COLO668 (cell line): ENCODE results near the gene TEX2.

Experiments used
- DNase-seq: peaks from one replicate; lab custom pipeline; 2025; ENCODE audit not compliant: unreplicated experiment; lab: John Stamatoyannopoulos, UW

Gene TEX2

DNA sequence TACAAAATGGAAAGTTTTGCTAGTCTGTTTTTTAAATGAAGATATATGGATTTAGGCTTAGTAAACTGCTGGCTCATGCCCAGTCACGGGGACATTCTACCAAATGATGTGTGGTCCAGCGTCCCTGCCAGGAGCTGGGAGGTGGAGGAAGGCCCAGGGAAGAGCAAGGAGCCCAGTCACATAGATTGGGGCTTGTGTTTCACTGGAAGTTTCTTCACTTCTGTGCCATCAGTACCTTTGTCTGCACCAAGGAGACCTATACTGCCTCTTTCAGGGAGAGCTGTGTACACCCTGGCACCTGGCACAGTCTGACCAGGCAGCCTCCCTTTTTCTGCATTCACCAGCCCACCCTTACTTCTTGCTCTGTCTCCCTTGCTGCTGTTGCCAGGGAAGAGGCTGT, 100.5 kb downstream of the TEX2 start:
- no peak for DNase-seq

DNA sequence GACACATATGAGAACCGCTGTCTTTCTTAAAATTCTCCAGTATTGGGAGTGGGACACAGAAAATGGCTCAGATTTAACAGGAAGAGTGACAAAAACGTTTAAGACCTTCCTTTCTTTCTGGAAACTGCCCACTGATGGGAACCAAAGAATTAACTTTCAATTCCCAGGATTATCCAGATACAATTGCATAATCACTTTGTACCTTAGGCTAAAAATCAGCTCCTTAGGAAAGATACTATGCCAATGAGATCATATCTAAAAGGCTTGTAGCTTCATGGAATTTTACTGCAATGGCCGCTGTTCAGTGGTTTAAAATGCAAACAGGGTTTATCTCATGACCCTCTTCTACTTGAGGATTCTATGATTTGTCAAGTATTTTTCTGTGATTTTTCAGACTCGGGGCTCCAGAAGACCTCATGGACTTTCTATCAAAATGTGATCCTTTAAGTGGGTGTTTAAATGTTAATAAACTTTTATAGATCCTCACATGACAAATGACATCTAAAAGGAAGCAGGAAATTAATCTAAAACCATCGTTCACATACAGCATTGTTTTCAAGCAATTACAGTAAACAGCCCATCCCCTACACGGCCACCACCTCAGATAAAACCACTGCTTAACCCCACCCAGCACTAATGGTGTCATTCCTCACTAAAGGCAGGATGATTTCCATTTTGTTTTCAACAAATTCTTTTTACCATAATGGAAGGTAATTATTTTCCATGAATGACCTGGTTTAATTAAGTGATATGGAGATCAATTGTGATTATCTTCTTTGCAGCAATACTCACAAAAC, 101.5 kb downstream of the TEX2 start:
- no peak for DNase-seq

DNA sequence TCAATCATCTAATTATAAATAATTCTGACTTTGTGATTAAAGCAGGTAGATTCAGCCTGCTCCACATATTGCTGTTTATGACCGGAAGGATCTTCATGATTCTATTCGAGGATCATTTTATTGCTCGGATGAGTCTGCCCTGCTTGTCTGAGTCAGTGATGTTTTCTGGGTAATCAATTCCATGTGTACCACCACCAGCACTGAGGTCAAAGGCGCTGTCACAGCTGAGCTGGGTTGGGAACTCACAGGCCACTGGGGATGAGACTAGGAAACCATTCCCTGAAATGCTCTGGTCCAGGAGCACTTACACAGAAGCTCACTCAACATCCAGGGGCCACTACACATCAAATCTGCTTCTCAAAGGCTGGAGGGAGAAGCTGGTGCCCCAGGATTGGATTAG, 102.7 kb downstream of the TEX2 start:
- no peak for DNase-seq

DNA sequence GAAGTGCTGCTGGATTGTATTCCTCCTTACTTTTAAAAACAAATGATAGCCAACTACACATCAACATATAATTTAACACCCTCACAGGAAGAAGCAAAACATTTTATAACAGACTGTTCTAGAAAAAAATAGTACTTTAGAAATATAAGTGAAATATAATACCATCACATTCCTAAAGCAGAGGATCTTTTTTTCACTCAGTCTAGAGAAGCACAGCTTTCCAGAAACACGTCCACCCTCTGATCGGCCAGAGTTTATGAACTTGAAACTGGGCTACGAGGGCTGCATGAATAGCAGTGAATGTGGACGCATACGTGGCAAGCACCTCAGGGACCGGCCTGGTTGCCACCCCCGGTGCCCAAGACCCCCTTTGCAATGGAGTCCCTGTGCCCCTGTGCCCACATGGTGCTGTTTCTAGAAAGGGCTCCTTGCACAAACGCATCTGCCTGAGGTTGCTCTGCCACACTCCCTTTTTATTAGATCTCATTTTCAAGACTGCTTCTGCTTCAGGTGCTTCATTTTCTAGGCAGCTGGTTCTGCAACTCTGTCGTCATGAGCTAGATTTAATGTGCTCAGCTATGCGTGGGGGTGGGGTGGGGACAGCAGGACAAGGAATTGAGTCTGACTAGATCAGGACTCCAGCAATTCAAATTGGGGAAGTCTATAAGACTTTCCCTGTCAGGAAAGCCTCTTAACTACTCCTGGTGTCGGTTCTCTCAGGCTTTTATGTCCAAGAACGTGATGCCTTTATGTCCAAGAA, 104.0 kb downstream of the TEX2 start:
- no peak for DNase-seq

DNA sequence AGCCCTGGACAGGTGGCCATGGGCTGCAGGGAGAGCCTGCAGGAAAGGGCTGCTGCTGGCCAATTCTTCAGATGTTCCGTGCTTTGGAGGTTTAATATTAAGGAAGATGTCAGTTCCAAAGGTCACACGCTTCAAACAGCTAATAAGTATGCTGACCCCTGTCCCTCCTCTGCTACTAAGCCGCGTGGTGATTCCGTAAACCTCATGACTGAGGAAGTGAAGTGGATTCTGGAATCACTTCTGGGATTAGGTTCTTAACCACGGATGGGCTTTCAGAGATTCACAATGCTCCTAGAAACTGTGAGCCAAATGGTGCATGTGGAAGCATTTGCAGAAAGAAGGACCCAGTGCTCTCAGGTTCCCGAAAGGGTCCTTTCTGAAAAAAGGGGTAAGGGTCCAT, 104.7 kb downstream of the TEX2 start:
- no peak for DNase-seq

DNA sequence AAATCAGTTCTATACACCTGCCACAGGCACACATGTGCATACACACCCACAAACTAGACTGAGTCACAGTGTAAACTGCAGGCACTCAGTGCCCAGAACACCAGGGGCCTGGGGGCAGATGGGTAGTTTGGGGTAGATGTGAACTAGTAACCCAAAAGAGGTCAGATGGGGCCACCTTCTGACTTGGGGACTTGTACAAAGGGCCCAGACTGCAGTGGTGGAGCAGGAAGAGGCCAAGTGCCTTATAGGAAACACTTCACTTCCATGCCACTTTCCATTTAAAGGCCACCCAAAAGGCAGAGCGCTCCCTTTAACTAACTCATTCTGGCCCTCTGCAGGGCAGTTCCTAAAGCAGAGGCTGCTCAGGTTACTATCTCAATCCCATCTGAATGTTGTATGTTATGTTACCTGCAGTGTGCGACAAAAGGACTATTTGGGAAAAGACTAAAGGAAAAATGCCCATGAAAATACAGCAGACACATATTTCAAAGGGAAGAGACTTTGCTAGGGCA, 105.3 kb downstream of the TEX2 start:
- DNase-seq: no peak

DNA sequence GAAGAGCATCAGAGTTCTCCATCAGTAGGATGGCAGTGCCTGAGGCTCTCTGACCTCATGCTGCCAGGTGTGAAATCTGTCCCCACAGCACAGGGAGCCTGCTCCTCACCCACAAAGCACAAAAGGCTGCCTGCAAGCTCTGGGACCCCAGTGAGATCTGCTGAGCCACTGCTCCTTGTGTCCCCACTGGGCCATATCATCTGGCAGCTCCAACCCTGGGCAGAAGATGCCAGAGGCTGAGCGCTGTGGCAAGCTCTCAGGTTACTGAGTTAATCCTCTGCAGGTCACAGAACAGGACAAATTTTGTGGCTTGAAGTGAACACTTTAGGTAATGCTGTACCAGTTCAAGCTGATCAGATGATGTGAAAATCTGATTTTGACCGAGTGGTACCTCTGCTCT, 106.4 kb downstream of the TEX2 start:
- no peak for DNase-seq

DNA sequence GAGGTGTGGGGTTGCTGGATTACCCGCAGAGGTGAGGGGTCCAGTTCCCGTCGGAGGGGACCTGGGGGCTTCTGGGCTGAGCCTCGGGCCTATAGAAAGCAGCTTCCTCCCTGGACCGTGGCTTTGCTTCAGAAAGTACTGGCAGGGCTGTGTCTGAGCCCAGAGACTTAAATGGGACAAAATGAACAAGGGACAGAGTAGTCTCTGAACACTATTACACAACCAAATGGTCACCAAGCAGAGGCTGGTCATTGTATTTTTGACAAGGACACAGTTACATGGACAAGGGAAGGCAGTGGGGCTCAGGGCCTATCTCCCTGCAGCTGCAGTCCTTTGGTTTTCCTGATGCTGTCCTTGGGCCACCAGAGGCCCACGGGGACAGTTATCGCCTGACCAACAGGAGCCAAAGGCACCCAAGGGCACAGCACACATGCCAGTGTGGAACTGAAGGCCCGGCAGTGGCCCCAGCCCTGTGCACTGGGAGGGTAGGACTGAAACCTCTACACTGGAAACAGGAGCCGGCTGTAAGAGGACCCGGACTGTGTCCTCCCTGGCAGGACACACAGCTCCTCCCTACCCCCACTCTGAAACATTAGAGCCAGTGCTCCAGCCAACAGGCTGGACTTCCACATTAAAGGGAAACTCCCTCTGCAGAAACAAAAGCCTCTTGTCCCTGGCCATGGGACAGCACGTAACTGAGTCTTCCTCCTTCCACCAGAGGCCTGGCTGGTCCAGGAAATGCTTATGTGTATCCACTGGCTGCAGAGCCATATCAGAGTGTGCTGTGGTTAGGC, 107.1 kb downstream of the TEX2 start:
- no peak for DNase-seq

DNA sequence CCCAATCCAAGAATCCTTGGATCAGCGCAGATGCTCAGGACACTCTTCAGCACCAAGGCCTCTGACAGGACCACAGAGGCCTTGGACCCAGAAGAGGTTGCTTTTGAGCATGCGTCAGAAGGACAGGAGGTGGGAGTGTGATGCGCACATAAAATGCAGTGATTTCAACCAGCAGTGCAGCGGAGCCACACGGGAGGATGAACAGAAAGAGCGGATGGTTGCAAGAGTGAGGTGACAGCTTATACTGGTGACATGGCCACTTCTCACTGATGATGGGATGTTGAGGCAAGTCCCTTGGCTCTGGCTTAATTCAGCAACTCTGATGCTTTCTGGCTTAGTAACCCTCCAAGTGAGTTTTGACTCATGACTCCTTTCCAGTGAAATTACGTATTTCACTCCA, 107.9 kb downstream of the TEX2 start:
- DNase-seq: no peak

DNA sequence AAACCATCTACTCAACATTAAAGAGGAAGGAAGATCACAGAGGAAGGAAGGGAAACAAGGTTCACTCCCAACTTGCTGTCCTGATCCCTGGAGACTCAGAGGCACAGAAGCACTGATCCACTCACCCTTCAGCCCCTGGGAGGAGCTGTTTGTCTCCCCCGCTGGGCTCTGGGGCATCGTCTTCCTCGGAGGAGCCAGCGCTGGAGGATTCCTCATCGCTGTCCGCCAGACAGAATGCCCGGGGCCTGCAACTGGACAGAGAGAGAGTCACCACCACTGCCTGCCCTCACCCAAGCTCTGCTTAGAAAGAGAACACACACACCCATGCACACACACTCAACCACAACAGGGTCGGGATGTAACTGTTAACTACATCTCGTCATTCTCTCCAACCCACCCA, 108.3 kb downstream of the TEX2 start:
- no peak for DNase-seq

DNA sequence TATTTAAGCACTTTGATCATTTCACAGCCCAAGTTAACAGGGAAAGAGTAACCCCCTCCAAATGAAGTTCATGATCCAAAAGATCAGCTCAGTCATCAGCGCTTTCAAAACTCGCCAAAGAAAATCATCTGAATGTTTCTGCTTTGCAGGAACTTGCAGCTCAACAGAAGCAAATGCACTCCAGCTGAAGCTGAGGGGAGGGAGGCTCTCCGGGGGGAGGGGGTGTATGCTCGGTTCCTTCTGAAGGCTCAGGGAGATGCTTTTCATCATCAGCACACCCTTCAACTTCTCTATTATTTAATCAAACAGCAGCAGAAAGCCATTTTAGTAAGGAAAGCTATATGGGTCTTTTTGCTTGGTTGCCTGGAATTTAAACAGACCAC, 108.8 kb downstream of the TEX2 start:
- no peak for DNase-seq

DNA sequence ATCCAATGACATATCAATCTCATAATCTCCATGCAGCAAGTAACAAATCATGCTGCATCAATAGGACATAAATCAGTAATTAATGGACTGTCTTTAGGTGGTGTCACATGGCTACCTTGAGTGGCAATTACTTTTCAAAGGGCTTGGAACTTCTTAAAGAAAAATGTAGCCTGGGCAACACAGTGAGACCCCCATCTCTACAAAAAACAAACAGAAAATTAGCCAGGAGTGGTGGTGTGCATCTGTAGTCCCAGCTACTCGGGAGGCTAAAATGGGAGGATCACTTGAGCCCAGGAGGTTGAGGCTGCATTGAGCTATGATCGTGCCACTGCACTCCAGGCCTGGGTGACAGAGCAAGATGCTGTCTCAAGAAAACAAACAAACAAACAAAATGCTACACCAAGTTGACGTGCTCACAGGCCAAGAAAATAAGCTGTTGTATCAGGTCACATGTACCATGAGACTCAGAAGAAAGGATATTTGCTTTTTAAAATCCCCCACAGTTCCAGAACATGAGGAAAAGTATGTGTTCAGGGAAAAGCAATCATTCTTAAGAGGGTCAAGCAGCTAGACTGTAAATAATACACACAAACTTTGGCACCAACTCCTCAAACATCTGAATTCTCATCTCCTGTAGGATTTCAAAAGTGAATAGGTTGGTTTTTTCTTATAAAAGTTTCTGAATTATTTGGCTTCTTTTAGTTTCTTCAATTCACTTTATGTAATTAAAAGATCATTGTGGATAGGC, 109.3 kb downstream of the TEX2 start:
- DNase-seq: no peak

DNA sequence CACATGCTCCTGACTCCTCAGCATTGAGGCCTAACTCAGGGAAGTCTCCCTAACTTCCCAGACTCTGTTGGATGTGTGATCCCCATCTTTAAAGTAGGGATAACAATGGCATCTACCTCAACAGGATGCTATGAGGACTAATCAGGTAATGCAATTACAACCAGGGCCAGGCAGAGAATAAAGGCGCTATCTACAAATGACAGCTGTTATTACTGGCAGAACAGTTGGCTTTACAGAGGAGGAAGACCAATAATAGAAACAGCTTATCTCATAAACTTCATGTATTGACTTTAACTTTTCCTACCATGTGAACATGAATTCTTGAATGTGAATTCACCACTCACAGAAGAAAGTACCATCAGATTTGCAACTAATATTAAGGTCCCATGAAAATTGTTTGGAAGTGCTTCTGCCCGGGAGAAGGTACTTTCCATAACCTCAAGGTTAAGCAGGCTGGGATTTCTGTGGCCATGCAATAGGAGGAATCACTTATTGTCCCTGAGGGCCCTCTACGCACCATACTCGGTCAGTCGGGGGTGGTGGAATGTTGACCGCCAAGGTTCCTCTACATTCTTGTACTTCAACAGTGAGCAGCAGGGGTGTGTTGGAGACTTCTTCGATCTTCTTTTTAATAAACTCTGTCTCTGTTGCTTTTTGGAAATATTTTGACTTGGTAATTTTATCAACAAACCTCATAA, 110.5 kb downstream of the TEX2 start:
- DNase-seq: no peak

DNA sequence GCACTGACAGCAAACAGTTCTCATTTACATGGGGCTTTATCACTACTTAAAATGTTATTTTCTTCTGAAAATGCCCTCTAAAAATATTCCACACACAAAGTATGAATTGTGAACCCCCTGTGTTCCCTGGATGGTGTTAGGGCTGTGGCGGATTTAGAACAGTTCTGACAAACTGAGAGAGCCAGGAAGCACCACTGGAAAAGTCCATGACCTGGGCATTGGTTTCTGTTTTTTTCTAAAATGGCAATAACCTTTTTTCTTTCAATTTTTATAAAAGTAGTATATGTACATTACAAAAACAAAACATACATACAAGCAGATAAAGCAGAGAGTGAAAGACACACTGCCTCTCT, 112.1 kb downstream of the TEX2 start:
- no peak for DNase-seq

DNA sequence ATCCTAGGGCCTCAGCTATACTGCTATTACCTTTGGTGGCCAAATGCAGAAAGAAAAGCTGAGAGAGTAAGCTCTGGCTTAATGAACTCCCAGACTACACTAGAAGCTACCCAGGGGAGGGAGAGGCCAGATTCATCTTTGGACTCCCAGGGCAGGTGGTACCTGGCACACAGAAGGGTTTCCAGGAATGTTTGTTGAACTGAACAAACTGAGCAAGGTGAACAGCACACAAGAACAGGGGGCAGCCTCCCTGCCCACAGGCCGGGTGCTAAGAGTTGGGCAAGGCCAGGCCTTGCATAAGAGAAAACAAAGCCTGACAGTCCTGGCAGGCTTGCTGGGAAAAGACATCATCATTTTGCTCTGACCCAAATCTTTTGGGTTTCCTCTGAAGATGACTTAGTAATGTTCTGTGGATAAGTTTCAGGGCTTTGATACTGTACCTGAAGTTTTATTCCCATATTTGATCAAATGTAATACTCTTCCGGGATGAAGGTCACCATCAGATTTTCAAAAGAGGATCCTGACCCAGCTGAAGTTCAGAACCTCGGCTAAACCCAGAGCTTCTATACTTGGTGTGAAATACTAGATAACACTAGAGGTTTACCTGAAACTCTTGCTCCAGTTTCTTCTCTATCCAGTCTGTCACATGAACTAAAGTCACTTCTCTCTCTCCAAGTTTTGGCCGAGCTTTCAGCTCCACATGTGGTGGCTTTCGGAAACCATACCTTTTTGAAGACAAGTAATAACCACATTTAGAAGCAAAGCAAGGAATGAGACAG, 112.6 kb downstream of the TEX2 start:
- DNase-seq: peak; percentile 33

DNA sequence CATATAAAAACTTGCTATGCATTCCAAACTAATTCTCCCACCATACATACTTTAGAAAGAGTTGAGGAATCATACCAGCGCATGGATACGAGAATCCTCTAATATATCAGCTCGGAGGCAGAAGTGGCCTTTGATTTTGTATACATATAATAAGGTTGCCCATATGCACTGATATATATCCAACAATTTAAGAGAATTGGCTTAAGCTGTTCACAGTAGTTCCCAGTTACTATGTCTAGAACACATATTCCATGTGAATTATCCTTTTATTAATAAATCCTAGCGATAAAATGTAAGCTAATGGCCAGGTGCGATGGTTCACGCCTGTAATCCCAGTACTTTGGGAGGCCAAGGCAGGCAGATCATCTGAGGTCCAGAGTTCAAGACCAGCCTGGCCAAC, 113.9 kb downstream of the TEX2 start:
- DNase-seq: no peak

DNA sequence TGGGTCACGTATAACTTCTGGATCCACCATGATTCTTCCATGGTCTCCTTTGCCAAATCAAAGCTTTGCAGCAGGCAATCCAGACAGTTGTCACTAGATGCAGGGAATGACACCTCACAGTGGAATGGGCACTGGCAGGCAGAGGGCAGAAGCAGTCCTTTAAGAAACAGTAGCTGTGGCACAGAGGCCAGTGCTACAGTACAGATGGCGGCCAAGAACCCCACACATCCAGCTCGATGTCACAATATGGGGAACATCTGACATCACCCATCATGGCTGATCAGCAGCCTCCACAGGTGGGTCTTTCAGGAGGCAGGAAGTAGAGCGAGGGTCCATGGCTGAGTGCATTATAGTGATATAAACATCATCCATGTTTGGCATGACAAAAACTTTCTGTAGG, 114.4 kb downstream of the TEX2 start:
- DNase-seq: peak; percentile 4

DNA sequence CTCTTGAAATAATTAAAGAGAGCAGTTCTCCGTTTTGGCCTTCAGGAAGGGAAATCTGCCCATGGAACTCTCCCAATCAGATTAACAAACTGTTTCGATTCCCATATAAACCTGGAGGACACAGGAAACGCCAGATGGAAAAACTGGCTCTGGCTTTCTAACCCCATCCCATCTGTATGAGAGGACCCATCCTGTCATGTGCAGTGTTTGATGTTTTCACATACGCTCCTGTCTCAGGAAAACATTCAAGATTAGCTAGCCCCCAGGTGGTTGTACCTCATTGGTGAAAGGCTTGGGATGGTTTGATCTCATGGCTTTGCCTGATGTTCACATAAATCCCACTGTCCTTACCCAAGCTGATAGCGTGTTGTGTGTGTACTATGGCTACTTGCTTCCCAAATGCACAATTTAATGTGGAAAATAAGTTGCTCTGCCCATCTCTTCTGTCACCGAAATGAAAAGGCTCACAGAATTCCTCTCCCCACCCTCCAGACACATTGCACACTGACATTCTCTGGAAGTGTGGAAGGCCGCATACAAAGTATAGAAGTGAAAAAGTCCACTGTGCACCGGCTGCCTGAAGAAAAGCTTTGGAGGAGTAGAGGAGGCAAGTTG, 114.9 kb downstream of the TEX2 start:
- DNase-seq: no peak
